ENCODE measurements around the gene GULP1. TPM values are rescaled to one million over a fixed set of nuclear protein-coding genes. Genes with fewer than 3 reads are reported as not detected.

GULP1 gene
- total and polyA plus RNA-seq, 2 of the 13 experiments (the other 11 are each of a cell fraction or from before 2014, with no cell fraction given): 0.15 TPM; not detected in 1

DNA sequence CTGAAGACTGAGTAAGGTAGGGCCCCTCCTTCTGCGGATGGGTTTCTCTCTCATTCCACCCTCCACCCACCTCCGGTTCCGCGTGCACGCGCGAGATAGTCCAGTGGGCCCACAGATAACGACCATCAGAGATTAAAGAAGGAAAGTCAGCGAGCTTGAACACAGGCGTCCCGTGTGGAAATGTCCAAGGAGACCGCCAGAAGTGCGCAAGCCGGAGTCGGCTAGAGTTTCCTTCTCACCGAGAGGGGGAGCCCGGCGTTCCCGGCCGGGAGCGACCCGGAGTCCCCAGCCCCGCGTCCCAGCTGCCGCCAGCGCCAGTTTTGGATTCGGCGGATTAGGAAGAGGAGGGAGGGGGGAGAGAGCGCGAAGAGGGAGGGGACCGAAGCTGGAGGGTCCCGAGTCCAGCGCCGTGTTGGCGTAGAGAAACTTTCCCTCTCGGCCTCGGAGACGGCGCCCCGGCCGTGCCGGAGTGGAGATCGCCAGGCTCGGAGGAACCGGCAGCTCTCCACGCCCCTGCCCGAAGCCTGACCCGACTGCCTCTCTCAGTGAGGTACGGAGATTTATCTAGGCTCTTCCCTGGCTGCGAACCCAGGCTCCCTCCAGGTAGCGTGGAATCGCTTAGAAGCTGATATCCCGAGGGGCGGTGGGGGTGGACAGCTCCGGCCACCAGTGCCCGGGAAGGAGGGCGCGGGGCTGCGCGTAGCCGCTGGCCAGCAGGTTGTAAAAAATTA, at the start of gene GULP1 (continued):
- no peak for TF ChIP-seq ZNF616 (CRISPR knock-in tag; IDR thresholded peaks at IDR 0.05; ENCODE audit: low read depth)
- no peak for TF ChIP-seq MATR3 (CRISPR knock-in tag; IDR thresholded peaks at IDR 0.05)
- TF ChIP-seq, protein P1, sequence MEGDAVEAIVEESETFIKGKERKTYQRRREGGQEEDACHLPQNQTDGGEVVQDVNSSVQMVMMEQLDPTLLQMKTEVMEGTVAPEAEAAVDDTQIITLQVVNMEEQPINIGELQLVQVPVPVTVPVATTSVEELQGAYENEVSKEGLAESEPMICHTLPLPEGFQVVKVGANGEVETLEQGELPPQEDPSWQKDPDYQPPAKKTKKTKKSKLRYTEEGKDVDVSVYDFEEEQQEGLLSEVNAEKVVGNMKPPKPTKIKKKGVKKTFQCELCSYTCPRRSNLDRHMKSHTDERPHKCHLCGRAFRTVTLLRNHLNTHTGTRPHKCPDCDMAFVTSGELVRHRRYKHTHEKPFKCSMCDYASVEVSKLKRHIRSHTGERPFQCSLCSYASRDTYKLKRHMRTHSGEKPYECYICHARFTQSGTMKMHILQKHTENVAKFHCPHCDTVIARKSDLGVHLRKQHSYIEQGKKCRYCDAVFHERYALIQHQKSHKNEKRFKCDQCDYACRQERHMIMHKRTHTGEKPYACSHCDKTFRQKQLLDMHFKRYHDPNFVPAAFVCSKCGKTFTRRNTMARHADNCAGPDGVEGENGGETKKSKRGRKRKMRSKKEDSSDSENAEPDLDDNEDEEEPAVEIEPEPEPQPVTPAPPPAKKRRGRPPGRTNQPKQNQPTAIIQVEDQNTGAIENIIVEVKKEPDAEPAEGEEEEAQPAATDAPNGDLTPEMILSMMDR (CRISPR knock-in tag; IDR thresholded peaks at IDR 0.05): peak; percentile 71
- no peak for TF ChIP-seq CCDC6 (CRISPR knock-in tag; IDR thresholded peaks at IDR 0.05)
- TF ChIP-seq SPEN (CRISPR knock-in tag; IDR thresholded peaks at IDR 0.05; ENCODE audit: low read depth): no peak
- no peak for TF ChIP-seq NFE2 (CRISPR knock-in tag; IDR thresholded peaks at IDR 0.05)
- no peak for TF ChIP-seq CBX5 (CRISPR knock-in tag; IDR thresholded peaks at IDR 0.05; ENCODE audit: borderline replicate concordance)
- TF ChIP-seq ZNF501 (CRISPR knock-in tag; IDR thresholded peaks at IDR 0.05): peak; percentile 79; the same call in 1 of the 2 replicates
- no peak for TF ChIP-seq ZNF101 (CRISPR knock-in tag; IDR thresholded peaks at IDR 0.05; ENCODE audit: borderline replicate concordance, low read depth)
- TF ChIP-seq DNMT3B (CRISPR knock-in tag; conservative IDR thresholded peaks at IDR 0.05): no peak
- TF ChIP-seq ZBTB3 (CRISPR knock-in tag; IDR thresholded peaks at IDR 0.05; ENCODE audit: borderline replicate concordance, low read depth): no peak
- TF ChIP-seq RAD21 (CRISPR knock-in tag; IDR thresholded peaks at IDR 0.05): 0 out of 2 replicates have a peak, but pooled peaks have one; percentile 32
- peak; percentile 91; the same call in 1 of the 2 replicates for TF ChIP-seq ZNF619 (CRISPR knock-in tag; IDR thresholded peaks at IDR 0.05)
- no peak for TF ChIP-seq EP300 (IDR thresholded peaks at IDR 0.05; ENCODE audit: low read depth in 2 of 2, low read length in 2 of 2)
- no peak for TF ChIP-seq EP300 (CRISPR knock-in tag; IDR thresholded peaks at IDR 0.05; ENCODE audit: borderline replicate concordance)
- TF ChIP-seq, protein P2, sequence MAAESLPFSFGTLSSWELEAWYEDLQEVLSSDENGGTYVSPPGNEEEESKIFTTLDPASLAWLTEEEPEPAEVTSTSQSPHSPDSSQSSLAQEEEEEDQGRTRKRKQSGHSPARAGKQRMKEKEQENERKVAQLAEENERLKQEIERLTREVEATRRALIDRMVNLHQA (CRISPR knock-in tag; IDR thresholded peaks at IDR 0.05): no peak
- no peak for TF ChIP-seq ZNF207 (IDR thresholded peaks at IDR 0.05; ENCODE audit: borderline replicate concordance)
- no peak for TF ChIP-seq ZNF629 (CRISPR knock-in tag; conservative IDR thresholded peaks at IDR 0.05)
- TF ChIP-seq, protein P3, sequence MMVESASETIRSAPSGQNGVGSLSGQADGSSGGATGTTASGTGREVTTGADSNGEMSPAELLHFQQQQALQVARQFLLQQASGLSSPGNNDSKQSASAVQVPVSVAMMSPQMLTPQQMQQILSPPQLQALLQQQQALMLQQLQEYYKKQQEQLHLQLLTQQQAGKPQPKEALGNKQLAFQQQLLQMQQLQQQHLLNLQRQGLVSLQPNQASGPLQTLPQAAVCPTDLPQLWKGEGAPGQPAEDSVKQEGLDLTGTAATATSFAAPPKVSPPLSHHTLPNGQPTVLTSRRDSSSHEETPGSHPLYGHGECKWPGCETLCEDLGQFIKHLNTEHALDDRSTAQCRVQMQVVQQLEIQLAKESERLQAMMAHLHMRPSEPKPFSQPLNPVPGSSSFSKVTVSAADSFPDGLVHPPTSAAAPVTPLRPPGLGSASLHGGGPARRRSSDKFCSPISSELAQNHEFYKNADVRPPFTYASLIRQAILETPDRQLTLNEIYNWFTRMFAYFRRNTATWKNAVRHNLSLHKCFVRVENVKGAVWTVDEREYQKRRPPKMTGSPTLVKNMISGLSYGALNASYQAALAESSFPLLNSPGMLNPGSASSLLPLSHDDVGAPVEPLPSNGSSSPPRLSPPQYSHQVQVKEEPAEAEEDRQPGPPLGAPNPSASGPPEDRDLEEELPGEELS (CRISPR knock-in tag; IDR thresholded peaks at IDR 0.05): no peak
- TF ChIP-seq ZNF329 (CRISPR knock-in tag; IDR thresholded peaks at IDR 0.05; ENCODE audit: low read depth): no peak
- TF ChIP-seq FOXA3 (CRISPR knock-in tag; IDR thresholded peaks at IDR 0.05): no peak
- TF ChIP-seq CC2D1A (CRISPR knock-in tag; IDR thresholded peaks at IDR 0.05): no peak
- no peak for TF ChIP-seq POLR2AphosphoS5 (IDR thresholded peaks at IDR 0.05; ENCODE audit: low read depth, low read length)
- no peak for TF ChIP-seq ZNF235 (CRISPR knock-in tag; IDR thresholded peaks at IDR 0.05; ENCODE audit: borderline replicate concordance)
- TF ChIP-seq ZNF282 (IDR thresholded peaks at IDR 0.05; ENCODE audit: partially characterized antibody): no peak

Data from HepG2 (cell line).